NCI-H748 (cell line): ENCODE results near the gene SEC14L2.
A peak's percentile ranks its signal among the peaks of the same experiment; 100 is the strongest.
"Not testable (repeated sequence)": the region's sequence is repeated elsewhere in the genome, so short reads cannot be mapped to it uniquely, and the experiment has no call there.

Experiments used
- DNase-seq: peaks from one replicate; lab custom pipeline; 2025; ENCODE audit not compliant: unreplicated experiment; lab: John Stamatoyannopoulos, UW

The SEC14L2 gene

GRCh38 chr22:30455075-30455840 lies 58.4 kb downstream of the SEC14L2 start:
- no peak for DNase-seq

DNA sequence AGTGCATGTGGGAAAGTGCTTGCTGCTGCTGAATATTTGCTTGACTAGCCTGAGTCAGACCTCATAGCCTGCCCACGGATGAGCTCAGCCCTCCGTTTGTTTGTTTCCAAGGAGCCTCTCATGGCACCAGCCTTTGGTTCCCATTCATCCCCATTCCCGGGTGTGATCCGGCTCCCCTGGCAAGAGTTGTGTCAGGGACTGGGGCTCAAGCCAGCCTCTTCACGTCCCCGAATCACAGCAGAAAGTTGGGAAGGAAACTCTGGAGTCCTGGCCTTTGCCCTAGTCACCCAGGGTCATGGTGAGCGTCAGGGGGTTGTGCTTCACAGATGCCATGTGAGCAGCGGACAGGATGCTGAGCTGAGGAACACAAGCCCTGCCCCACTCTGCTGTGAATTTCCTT lies 61.2 kb downstream of the SEC14L2 start:
- no peak for DNase-seq

- no peak for DNase-seq
Observed at GRCh38 chr22:30459181-30460052, 62.6 kb downstream of the SEC14L2 start.

- peak; percentile 6 for DNase-seq
Observed at GRCh38 chr22:30460147-30460546, 63.3 kb downstream of the SEC14L2 start.

- DNase-seq: not testable (repeated sequence)
Observed at GRCh38 chr22:30460555-30460954, 63.7 kb downstream of the SEC14L2 start.

GRCh38 chr22:30469165-30469564 lies 72.3 kb downstream of the SEC14L2 start:
- no peak for DNase-seq

GRCh38 chr22:30470655-30471054 lies 73.8 kb downstream of the SEC14L2 start:
- DNase-seq: no peak

- peak; percentile 7 for DNase-seq
Observed at GRCh38 chr22:30471616-30472318, 74.9 kb downstream of the SEC14L2 start, which contains the start of gene SEC14L3. Gene SEC14L3, minus strand, starts transcription at chr22:30472017. Its CDS starts 59 bp downstream, at chr22:30471958.

DNA sequence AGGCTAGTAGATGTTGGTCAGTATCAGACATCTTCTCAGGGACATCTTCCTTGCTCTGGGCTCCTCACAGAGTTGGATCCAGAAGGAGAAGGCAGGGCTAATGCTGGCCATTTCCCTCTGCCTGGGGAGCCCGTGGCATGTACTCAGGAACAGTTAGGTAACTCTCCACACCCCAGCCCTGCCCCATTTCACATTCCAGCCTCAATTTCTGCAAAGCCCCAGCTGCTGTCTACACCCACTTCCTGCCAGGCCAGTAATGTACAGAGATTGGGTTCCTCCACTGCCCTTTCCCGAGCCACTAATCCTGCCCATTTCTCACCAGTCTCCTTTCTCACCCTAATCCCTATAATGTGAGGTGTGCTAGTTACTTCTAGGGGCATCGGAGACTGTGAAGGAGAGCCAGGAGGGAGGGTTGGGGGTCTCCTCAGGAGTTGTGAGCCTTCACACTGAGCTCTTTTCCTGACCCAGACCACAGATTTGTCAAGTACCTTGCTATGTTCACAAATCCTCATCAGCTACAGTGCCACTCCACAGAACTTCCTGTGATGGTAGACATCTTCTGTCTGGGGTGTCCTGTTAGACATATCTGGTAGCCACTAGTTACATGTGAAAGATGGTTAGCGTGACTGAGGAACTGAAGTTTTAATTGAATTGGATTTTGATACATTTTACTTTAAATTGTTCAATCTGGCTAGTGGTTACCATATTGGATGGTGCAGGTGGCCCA lies 76.3 kb downstream of the SEC14L2 start:
- DNase-seq: no peak

DNA sequence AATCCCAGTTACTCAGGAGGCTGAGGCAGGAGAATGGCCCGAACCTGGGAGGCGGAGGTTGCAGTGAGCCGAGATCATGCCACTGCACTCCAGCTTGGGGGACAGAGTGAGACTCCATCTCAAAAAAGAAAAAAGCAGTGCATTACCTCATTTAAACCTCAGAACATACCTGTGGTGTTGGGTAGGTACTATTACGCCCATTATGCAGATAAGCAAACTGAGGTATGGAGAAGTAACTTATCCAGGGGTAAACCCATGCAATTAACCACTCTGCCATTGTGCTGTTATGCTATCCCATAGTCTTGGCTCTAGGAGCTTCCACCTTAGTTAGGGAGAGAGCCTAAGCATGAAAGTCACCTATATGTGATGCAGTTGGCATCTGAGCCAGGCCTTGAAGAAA lies 77.3 kb downstream of the SEC14L2 start:
- no peak for DNase-seq
